Muscle layer of duodenum (tissue), 2 donors: ENCODE results near the gene MAOA.

Source experiments
- H3K27ac ChIP-seq: one replicate; pipeline ENCODE4 v1.7.0; 2013; ENCODE audit warnings: mild to moderate bottlenecking, low read length
- H3K27me3 ChIP-seq: one replicate; pipeline ENCODE4 v1.7.0; 2013; ENCODE audit warnings: low read depth, mild to moderate bottlenecking, control low read depth, low read length
- H3K36me3 ChIP-seq, 2 donors: one replicate each; pipeline ENCODE4 v1.7.0; 2013; ENCODE audit warnings: low read length in 2 of 2, control low read depth in 1 of 2, mild to moderate bottlenecking in 1 of 2; ENCODE audit not compliant: insufficient read depth in 2 of 2, control insufficient read depth in 1 of 2
- H3K4me1 ChIP-seq, 2 donors: one replicate each; pipeline ENCODE4 v1.7.0; 2013; ENCODE audit warnings: low read length in 2 of 2, mild to moderate bottlenecking in 2 of 2, control low read depth in 1 of 2, moderate library complexity in 1 of 2; ENCODE audit not compliant: insufficient read depth in 2 of 2, control insufficient read depth in 1 of 2
- H3K4me3 ChIP-seq, 2 donors: one replicate each; pipeline ENCODE4 v1.7.0; 2013; ENCODE audit warnings: low read length in 2 of 2, low read depth in 1 of 2, mild to moderate bottlenecking in 1 of 2
- H3K9me3 ChIP-seq, 2 donors: one replicate each; pipeline ENCODE4 v1.7.0; 2013; ENCODE audit warnings: low read length in 2 of 2, control low read depth in 1 of 2, mild to moderate bottlenecking in 1 of 2; ENCODE audit not compliant: control insufficient read depth in 1 of 2
- donor health status: healthy.

The MAOA gene

GRCh38 chrX:43735957-43736356 is 79.9 kb downstream of the MAOA start:
- Histone ChIP-seq H3K9me3 (no peaks in the 10 kb centered on the region), H3K36me3 (peaks cover 4 to 20% of the 10 kb centered on the region in 2 donors), H3K27ac (no peak overlapping the region)

GRCh38 chrX:43741843-43742573 is 85.9 kb downstream of the MAOA start:
- no peak overlapping the region for H3K4me3 ChIP-seq
- no peaks in the 10 kb centered on the region for H3K27me3 ChIP-seq
- H3K4me1 ChIP-seq, result peaks cover 6 to 16% of the 10 kb centered on the region in 2 donors
- H3K27ac ChIP-seq, result peak overlapping the region; percentile 23
- peaks cover 6 to 14% of the 10 kb centered on the region in 2 donors for H3K36me3 ChIP-seq
- H3K9me3 ChIP-seq, result no peaks in the 10 kb centered on the region

More at GRCh38 chrX:43735957-43736356, 79.9 kb downstream of the MAOA start:
- Histone ChIP-seq H3K4me1 (peaks cover 0 to 2% of the 10 kb centered on the region in 2 donors), H3K27me3 (no peaks in the 10 kb centered on the region), H3K4me3 (no peak overlapping the region)

GRCh38 chrX:43743100-43743822 is 87.2 kb downstream of the MAOA start:
- Histone ChIP-seq H3K27ac (peak overlapping the region; percentile 0), H3K4me3 (no peak overlapping the region), H3K9me3 (no peaks in the 10 kb centered on the region), H3K27me3 (no peaks in the 10 kb centered on the region), H3K4me1 (peaks cover 6 to 16% of the 10 kb centered on the region in 2 donors), H3K36me3 (peaks cover 6 to 14% of the 10 kb centered on the region in 2 donors)

GRCh38 chrX:43744284-43744683 is 88.2 kb downstream of the MAOA start:
- H3K4me3 ChIP-seq, result no peak overlapping the region
- no peaks in the 10 kb centered on the region for H3K9me3 ChIP-seq
- H3K36me3 ChIP-seq, result peaks cover 6 to 14% of the 10 kb centered on the region in 2 donors
- H3K27me3 ChIP-seq, result no peaks in the 10 kb centered on the region
- no peak overlapping the region for H3K27ac ChIP-seq
- H3K4me1 ChIP-seq, result peaks cover 6 to 16% of the 10 kb centered on the region in 2 donors

GRCh38 chrX:43745938-43746721 is 90.0 kb downstream of the MAOA start:
- H3K4me3 ChIP-seq, result no peak overlapping the region
- H3K9me3 ChIP-seq, result no peaks in the 10 kb centered on the region
- H3K36me3 ChIP-seq, result peaks cover 6 to 14% of the 10 kb centered on the region in 2 donors
- H3K27me3 ChIP-seq, result no peaks in the 10 kb centered on the region
- H3K27ac ChIP-seq, result peak overlapping the region; percentile 39
- H3K4me1 ChIP-seq, result peaks cover 6 to 13% of the 10 kb centered on the region in 2 donors

DNA sequence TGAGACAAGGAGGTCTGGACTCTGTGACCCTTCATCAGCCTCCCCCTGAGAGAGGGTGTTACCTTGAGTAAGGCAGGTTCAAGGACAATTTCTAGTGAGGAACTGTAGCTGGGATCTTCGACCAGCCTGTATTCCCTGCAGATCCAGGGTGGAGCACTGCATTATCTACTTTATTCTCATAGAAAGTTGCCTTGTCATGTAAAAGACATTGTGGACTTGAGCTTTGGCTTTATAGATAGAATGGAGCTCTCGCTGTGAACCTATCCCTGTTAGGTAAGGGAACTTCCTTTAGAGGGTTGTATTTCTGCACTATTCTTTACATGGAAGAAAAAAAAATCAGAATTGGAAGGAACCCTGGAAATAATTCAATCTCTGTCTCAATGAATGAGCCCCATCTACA is 91.4 kb downstream of the MAOA start:
- no peak overlapping the region for H3K27ac ChIP-seq
- no peaks in the 10 kb centered on the region for H3K9me3 ChIP-seq
- no peak overlapping the region for H3K4me3 ChIP-seq
- no peaks in the 10 kb centered on the region for H3K27me3 ChIP-seq
- peaks cover 1 to 8% of the 10 kb centered on the region in 2 donors for H3K4me1 ChIP-seq
- peaks cover 5 to 6% of the 10 kb centered on the region in 2 donors for H3K36me3 ChIP-seq

DNA sequence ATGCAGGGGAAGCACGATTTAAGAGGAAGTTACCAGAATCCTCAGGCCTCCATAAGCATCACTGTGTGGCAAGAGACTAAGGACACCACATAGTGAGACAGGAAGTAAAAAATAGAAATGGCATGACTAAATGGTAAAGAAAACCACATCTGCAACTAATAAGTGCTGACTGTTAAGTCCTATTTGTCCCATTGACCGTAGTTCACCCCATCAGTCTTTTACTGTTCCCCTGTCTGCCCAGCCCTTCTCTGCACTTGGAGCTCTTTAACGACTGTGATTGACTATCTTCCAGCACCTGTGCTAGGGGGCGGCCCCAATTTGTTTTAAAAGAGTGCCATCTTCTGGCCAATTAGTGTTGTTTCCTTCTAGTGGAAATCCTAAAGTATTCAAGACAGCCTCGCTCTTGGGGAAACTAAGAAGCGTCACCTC is 94.2 kb downstream of the MAOA start:
- Histone ChIP-seq H3K4me3 (no peak overlapping the region), H3K9me3 (no peaks in the 10 kb centered on the region), H3K27me3 (no peaks in the 10 kb centered on the region), H3K36me3 (no peaks in the 10 kb centered on the region), H3K27ac (no peak overlapping the region), H3K4me1 (peaks cover 0 to 8% of the 10 kb centered on the region in 2 donors)

- Histone ChIP-seq H3K36me3 (no peaks in the 10 kb centered on the region), H3K27me3 (no peaks in the 10 kb centered on the region), H3K4me1 (no peaks in the 10 kb centered on the region), H3K4me3 (no peak overlapping the region), H3K9me3 (no peaks in the 10 kb centered on the region), H3K27ac (no peak overlapping the region)
Measured at GRCh38 chrX:43753637-43754036, 97.5 kb downstream of the MAOA start.

DNA sequence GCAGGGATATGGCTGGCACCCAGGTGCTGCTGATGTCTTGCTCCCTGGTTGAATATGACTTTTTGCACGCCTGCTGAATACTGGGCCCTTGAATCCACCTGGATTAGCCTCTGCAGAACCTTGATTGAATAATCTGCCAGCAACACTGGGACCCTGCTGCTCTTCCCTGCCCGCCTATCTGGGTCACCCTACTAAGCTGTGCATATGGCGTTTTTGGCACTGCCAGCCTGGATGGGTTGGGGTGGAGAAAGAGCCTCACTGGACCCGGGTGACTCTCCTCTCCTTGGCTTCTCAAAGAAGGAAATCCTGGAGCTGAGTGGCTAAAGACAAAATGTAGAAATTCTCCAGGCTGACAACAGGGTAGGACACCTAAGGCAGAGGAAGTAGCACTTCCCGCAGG is 100.0 kb downstream of the MAOA start:
- no peaks in the 10 kb centered on the region for H3K36me3 ChIP-seq

DNA sequence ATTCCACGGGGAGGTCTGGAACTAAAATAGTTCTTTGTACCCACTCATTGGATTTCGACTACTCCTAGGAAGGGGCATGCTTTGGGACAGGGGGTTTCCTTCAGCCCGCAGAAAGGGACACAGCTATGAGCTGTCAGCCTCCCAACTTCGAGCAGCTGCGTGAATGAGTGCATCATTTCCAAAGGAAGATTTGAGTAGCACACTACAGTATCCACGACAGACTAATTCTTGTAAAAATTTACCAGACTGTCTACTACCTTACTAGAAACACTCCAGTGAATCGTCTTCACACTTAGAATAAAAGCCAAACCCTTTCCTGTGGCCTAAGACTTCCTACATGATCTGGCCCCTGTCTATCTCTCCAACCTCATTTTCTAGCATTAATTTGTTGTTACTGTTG is 101.9 kb downstream of the MAOA start:
- Histone ChIP-seq H3K36me3 (no peaks in the 10 kb centered on the region), H3K4me3 (no peak overlapping the region), H3K9me3 (no peaks in the 10 kb centered on the region), H3K4me1 (no peaks in the 10 kb centered on the region), H3K27me3 (no peaks in the 10 kb centered on the region), H3K27ac (no peak overlapping the region)

More for the DNA sequence above, 100.0 kb downstream of the MAOA start:
- no peak overlapping the region for H3K27ac ChIP-seq
- H3K9me3 ChIP-seq, result no peaks in the 10 kb centered on the region
- H3K4me3 ChIP-seq, result no peak overlapping the region
- no peaks in the 10 kb centered on the region for H3K27me3 ChIP-seq
- H3K4me1 ChIP-seq, result no peaks in the 10 kb centered on the region
